Testis (tissue), 2 donors: ENCODE measurements around the gene RUVBL2.

Experiments used
- CTCF ChIP-seq, 3 experiments: fragments of 450-650 bp in 2 of 3; fragments of 200-600 bp in 1 of 3; sonication (generic) in 1 of 3; IDR thresholded peaks; one replicate each; pipeline ENCODE4 v1.5.1; 2016 to 2019; ENCODE audit warnings: antibody characterized with exemption in 3 of 3, mild to moderate bottlenecking in 2 of 3, moderate library complexity in 1 of 3
- POLR2A ChIP-seq: fragments of 450-650 bp; IDR thresholded peaks from one replicate; pipeline ENCODE4 v1.6.1; 2017; ENCODE audit warnings: antibody characterized with exemption, mild to moderate bottlenecking, moderate library complexity

GRCh38 chr19:49004964-49005614, 11.4 kb downstream of the RUVBL2 start:
- TF ChIP-seq CTCF (IDR thresholded peaks at IDR 0.05) = no peak
- no peak for TF ChIP-seq POLR2A
